Stimulated activated CD8-positive, alpha-beta memory T cell treated with anti-CD3 and anti-CD28 coated beads, Interleukin-7, amount 100 ng/mL, for 4 hours (primary cell): Measurements from ENCODE around the gene HCCS.

Source experiments
- DNase-seq, 2 donors: peaks; one replicate each; pipeline ENCODE4 v3.0.0-alpha.2; 2020; ENCODE audit warnings: low read depth in 2 of 2

HCCS gene

DNA sequence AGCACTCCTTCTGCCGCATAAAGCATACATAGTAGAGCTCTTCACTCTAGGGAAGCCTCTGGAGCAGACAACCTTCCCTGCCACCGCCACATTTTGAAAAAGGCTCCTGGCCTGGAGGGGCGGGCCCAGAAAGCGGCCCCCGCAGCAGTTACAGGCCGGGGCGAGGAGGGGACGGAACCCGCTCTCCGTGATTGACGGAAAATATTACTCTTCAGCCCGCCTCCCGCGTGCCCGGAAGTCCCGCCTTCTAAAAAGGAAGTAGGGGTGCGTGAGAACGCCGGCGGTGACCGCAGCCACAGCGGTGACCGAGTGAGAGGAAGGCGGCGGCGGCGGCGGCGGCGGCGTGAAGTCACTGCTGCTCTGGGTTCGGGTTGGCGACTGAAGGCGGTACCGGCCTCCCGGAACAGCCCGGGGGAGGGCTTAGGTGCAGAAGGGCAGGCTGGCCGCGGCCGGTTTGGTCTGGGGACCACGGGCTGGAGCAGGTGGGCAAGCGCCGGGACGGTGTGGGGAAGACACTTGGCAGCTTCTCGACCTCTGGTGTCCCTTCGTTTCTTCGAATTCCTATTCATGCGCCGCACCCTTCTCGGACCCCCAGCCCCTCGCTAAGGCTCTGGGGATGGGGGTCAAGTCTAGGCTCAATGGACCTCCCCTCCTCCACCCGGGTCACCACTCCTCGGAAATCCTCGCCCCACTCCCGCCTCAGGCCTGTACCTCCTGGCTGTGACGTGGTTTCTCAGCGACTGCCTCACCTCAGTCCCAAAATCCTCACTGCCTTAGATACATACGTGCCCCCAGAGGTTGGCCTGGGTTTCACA lies at the start of gene HCCS:
Gene HCCS, plus strand, starts transcription at position 296 of the 815 bp plus-strand sequence. CDS start 729 bp downstream, outside the sequence.
- DNase-seq, result peak; percentile 76 to 77

DNA sequence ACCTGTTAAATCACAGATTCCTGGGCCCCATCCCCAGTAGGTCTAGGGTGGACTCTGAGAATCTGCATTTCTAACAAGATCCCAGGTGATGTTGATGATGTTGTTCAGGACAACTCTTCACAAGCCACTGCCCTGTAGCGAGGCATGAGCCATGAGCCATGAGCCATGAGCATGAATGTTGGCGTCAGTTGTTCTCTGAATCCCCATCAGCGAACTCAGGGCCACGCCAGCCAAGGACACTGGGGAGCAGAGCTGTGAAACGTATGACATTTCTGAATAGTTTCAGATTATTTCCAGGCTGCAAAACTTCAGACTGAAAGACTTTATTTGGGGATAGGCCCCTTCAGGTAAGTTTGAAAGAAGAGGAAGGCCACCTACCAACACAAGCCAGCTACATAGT lies 46.9 kb upstream of the HCCS start:
- no peak for DNase-seq

DNA sequence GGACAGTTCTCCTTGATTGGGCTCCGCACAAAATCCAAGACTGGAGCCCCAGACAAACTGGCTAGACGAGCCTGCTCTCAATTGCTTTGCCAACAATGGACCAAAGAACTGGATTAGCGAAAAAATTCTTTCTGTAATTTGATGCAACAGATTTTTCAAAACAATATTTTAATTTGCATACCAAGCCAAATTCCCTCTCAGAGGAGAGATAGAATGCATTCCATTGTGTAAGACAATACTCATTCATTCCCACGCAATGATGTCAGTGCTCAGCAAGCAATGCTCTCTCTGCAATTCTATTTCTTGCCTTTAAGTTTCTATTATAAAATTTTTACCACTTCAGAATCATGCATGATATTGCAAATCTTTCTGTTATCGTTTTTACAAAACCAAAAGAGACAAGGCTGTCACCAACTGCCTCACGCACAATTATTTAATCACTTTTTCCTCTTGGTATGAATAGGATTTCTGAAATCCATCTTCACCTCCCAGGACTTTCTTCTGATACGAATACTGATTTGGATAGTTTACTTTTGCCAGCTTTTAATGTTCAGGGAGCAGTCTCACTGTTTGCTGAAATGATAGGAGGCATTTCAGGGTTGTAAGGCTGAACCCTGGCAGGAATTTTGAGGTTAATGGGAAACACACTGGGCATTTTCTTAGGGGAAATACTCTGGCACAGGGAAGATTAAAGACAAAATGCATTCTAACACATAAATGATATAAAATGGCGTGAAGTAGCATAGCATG lies 46.1 kb upstream of the HCCS start:
- DNase-seq, result no peak

DNA sequence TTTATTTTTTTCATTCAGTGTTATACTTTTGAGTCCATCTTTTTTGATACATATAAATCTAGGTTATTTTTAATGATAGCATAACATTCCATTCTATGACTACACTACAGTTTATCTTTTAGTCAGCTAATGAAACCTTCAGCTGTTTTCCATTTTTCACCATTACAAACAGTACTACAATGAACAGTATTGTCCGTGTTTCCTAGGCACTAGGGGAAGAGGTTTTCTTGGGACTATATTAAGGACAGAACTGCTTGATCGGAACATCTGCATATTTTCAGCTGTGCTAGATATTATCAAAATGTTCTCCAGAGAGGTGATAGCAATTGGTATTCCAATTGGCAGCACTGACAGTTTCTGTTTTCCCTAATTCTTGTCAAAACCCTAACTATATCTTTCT lies 44.3 kb upstream of the HCCS start:
- DNase-seq, result no peak

DNA sequence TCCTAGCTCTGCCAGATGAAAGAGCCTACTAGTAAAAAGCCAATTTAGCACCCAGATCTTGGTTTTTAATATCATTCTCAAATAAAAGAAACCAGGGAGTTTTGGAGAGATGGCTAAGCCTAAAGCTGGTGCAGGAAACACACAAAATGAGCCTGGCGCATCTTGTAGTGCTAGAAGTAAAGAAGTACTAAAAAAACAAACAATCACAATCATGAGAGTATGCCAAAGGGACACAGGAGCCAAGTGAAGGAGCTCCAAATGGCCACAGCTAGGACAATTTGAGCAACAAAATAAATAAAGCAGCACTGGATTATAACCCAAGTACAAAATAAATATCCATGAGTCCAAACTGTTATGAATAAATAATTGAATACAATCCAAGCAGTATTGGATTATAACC lies 37.8 kb upstream of the HCCS start:
- DNase-seq, result no peak

DNA sequence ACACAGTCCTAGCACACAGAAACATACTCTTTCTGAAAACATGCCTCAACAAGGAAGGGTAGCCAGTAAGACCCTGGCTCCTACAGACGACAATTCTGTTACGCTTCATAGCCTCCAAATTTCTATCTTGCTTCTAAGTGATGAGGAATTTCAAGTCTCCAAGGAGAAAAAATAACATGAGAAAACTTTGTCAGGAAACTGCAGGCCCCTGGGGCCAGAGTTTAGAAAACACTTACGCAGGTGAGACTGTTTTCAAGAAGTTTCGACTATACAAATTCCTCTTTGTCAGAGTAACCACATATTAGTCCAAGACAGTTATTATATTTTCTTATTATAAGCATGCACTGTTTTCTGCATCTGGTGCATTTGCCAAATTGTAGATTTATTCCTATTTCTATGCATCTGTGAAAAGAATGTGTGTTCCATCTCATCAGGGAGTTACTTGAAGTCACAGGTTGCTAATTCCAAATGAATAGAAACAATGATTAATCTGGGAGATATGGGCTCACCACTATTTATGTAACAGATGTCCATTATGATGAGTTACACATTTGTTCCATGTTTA lies 30.3 kb upstream of the HCCS start:
- DNase-seq, result no peak

DNA sequence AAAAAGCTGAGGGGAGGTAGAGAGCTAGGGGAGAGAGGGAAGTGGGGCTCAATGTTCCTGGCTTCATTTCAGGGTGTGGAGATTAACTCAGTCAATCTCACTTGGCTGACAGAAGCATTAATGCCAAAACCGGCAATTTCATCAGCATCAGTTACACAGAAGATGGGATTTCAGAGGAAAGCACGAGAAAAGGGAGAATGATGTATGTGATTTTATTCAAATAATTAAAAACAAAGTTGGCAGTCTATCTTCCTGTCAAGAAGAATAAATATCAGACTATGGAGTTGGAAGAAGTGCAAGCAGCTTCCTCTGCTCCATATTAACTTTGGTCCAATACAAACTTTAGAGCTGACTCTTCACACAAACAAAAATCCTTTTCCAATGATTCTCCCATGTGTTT lies 29.6 kb upstream of the HCCS start:
- DNase-seq, result no peak

DNA sequence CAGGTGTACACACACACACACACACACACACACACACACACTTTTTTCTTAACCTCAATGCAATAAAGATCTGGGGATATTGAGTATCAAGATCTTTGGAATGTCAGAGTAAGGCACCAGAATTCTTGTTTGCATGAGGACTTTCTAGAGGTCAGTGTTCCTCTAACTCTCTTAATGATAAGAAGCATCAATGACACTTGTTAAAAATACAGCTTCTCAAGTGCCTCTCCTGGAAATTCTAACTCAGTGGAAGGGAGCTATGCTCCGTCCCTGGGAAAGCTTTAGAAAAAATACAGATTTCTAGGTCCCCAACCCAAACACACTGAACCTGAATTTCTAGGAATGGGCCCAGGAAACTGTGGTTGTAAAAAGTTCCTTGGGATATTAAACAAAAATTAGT lies 25.8 kb upstream of the HCCS start:
- no peak for DNase-seq

DNA sequence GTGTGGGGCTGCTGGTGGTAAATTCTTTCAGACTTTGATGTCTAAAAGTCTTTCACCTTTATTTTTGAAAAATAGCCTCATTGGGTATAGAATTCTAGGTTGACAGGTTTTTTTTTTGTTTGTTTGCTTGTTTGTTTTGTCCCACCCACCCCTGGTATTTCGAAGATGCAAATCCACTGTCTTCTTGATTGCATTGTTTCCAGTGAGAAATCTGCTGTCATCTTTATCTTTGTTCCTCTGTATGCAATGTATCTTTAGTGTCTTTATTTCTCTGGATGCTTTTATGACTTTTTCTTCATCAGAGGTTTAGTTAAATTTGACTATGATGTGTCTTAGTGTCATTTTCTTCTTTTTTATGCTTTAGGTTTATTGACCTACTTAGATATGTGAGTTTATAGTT lies 21.3 kb upstream of the HCCS start:
- no peak for DNase-seq

DNA sequence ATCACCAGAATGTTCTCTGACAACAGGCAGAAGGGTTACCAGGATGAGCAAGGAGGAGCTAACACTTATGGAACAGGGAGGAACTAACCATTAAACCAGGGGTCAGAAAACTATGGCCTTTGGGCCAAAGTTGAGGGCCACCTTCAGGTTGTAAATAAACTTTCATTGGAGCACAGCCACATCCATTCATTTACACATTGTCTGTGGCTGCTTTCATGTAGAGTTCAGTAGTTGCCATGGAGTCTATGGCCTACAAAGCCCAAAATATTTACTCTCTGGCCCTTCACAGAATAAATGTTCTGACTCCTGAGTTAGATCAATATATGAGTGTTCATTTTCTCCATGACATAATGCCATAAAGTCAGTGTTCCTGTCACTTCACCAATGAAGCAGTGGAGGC lies 13.2 kb upstream of the HCCS start:
- DNase-seq, result no peak

DNA sequence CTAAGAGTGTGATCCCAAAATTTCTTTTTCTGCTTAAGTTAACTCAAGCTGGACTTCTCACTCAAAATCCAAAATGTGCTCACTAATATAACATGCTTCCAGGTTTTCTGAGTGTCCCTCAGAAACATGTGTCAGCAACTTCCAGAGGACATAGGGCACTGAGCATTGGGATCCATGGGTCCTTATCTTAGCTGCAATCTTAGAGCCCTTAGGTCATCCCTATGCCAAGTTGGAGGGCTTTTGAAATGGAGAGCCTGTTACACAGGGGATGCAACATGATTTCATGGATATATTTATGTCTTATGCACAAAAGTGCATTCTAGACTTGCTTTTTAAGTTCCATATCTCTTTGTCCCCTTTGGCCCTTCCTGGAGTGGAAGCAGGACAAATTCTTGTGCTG lies 11.7 kb upstream of the HCCS start:
- no peak for DNase-seq

DNA sequence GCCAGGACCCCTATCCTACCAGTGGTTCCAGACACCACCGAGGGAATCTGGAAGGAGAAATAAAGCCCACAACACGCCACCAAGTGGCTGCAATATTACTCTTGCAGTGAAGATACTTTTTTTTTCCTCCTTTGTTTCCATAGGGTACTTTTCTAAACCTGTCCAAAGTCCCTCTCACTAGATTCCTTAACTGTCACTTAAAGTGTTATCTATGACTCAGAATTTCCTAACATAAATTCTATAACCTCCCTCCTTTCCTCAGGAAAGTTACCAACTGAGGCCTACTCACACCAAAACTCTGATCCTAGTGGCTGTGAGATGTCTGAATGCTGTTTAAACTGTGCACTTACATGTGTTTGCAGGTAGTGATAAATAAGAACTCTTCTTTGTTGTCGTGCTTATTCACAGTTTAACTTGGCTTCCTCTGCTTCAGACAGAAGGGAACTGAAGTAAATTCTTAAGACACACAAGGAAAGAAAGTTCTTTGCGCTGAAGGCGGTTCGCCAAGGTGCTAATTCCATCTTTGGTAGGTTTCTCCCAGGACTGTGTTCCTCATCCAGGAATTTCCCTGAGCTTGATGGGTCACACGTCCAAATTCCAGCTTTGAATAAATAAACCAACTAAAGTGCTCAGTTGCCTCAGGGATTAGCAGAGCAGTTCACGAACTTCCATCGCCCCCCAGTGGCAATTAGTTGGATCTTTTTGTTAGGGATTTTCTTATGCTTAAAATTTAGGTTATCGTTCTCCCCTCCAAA lies 10.7 kb upstream of the HCCS start:
- no peak for DNase-seq

DNA sequence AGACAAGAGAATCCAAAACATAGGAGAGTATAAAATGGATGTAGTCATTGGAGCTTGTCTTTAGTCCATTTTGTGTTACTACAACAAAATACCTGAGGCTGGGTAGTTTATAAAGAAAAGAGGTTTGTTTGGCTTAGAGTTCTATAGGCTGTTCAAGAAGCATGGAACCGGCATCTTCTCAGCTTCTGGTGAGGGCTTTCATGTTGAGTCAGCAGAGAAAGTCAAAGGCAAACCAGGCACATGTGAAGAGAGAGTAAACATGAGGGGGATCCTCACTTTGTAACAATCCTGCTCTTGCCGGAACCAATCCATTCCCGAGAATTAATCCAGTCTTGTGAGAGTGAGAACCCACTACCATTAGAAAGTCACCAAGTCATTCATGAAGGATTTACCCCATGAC lies 8.1 kb upstream of the HCCS start:
- no peak for DNase-seq

DNA sequence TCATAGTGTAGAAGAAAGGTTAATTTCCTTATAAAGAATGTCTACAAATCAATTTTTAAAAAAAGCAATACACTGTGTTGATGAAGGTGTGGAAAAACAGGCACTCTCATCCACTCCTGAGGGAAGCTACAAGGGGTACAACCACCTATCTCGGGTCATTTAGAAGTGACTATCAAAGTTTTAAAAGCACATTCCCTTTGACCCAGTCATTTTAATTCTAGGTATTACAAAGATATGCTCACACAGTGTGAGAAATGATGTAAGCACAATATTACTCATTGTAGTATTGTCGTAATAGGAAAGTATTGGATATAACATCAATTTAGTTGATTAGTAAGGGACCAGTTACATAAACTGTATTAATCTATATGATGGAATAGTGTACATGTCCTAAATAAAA lies 7.4 kb upstream of the HCCS start:
- DNase-seq, result no peak

DNA sequence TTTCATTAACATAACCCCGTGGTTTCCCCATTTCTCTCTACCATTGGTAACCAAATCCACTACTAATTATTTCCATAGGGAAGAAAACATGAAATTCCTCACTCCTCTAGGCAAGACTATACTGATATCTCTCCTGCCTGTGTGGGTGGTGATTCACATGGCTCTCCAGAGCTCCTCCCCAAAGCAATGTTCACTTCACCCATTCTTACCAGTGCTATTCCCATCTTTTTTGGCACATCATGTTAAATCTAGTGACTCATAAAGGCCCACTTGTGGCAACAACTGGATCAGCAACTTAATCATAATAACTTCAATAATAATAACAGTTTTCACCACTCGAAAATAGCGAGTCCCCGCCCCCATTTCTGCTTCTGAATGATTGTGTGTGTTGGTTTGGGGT lies 6.1 kb upstream of the HCCS start:
- no peak for DNase-seq

DNA sequence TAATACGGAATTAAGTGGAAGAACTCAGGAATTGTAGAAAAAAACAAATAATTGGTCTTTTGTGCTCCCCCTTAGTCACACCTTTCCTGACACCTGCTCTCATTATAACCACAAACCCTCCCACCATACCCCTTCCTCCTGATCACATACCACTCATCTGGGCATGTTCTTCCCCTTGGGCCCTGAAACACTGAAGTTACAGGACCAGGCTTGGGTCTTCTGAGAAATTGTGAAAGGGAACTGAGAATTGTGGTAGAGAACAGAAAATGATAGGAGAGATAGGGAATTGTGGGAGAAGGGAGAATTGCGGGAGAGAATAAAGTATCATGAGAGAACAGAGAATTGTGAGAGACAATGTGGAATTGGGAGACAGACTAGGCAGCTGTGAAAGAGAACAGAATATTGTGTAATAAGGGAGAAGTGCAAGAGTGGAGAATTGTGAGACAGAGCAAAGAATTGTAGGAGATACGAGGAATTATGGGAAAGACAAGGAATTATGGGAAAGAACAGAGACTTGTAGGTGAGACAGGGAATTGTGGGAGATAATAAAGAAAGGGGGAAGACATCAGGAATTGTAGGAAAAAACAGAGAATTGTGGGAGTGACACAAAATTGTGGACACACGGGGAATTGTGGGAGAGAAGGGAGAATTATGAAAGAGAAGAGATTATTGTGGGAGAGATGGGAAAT lies 2.7 kb upstream of the HCCS start:
- DNase-seq, result no peak

DNA sequence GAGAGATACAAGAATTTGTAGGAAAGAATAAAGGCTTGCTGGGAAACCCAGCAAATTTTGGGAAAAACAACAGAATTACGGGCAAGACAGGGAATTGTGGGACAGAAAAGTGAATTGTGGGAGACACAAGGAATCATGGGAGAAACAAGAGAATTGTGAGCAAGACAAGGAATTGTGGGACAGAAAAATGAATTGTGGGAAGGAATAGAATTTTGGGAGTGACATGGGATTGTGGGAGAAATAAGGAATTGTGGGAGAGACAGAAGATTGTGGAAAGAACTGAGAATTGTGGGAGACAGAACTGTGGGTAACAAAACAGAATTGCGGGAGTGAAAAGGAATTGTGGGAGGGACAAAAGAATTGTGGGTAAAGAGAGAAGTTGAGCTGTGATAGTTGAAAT lies 1.2 kb upstream of the HCCS start:
- no peak for DNase-seq

DNA sequence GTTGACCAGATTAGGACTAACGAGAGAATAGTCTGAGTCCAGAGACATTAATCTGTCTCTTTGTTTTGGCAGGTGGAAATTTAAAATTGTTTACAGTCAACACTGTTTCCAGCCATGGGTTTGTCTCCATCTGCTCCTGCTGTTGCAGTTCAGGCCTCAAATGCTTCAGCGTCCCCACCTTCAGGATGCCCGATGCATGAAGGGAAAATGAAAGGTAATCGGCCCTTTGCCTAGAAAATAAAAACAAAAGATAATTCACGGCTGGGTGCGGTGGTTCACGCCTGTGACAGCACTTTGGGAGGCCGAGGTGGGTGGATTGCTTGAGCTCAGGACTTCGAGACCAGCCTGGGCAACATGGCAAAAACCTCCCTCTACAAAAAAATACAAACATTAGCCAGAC lies 815 bp downstream of the HCCS start:
- DNase-seq, result no peak

DNA sequence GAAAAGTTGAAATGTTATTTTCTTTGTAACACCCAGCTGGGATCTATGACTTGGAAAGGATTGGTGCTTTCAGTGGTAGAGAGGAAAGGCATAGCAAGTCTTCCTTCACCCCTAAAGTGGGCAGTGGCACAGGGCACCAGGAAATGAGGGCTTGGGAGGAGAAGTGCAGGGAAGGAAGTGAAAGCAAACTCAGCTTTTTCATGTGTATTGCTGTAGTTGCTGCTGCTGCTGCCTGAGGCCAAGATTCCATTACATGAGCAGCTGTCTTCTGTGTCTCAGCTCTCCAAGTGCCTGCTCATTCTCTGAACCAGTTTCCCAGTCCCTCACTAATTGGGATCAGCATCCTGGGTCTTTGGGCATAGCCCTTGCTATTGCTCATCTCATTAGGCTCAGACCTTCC lies 2.6 kb downstream of the HCCS start:
- no peak for DNase-seq

DNA sequence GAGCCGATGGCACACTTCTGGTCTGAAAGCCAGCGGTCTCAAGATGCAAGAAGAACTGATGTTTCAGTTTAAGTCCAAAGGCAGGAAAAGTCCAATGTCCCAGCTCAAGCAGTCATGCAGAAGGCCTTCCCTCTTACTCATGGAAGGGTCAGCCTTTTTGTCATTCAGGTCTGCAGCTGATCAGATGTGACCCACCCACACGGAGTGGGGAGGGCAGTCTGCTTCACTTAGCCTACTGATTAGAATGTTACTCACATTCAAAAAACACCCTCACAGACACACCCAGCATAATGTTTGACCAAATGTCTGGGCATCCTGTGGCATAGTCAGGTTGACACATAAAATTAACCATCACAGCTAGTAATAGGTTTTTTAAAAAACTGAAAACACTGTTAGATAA lies 6.6 kb downstream of the HCCS start:
- DNase-seq, result no peak

DNA sequence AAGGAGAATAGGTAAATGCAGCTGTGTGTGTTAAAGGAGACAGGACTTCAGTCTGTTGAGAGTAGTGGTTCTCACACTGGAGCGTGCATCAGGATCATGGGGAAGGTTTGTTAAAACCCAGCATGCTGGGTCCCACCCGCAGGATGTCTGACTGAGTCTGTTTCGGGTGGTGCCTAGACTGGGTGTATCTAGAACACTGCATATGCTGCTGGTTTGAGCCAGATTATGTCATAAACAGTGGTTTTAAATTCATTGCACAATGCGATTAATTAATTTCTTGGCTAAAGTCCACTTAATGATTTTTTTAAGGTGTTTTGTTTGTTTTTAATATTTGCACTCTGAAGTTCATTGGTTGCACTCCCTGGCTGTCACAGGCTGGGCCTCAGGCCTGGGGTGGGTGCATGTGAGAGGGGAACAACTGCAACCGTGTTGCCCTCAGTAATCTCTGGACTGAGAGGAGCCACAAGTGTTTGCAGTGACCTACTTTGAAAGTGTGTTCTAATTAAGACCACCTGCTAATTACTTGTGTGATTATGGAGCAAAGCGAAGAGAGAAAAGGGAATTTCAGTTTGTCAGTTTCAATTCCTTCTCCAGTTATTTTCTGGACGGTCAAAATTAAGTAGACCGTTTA lies 8.3 kb downstream of the HCCS start:
- no peak for DNase-seq
